Tibial artery (tissue), 4 donors: Measurements from ENCODE around the gene TIMM17B.
"Not testable (repeated sequence)": the region's sequence is repeated elsewhere in the genome, so short reads cannot be mapped to it uniquely, and the experiment has no call there.

ENCODE experiments used
- DNase-seq, 2 donors: peaks; one replicate each; pipeline ENCODE4 v3.0.0-alpha.2; 2019
- H3K27ac ChIP-seq, 2 donors: fragments of 200-600 bp; sonication (generic) in 1 of 2; 1 replicate in 1 of 2; 2 replicates in 1 of 2; pipeline ENCODE4 v1.5.1; 2018 to 2019; ENCODE audit warnings: mild to moderate bottlenecking in 1 of 2
- H3K27me3 ChIP-seq, 2 donors: fragments of 200-600 bp; sonication (generic) in 1 of 2; one replicate each; pipeline versions ENCODE4 v1.5.1 to v1.6.0; 2016 to 2019
- H3K36me3 ChIP-seq, 3 donors: fragments of 200-600 bp; sonication (generic) in 2 of 3; one replicate each; pipeline ENCODE4 v1.5.1; 2016 to 2019; ENCODE audit warnings: mild to moderate bottlenecking in 2 of 3
- H3K4me1 ChIP-seq, 4 donors: fragments of 200-600 bp; sonication (generic) in 2 of 4; 1 replicate in 3 of 4; 2 replicates in 1 of 4; pipeline ENCODE4 v1.5.1; 2016 to 2019
- H3K4me3 ChIP-seq, 2 donors: fragments of 200-600 bp; sonication (generic) in 1 of 2; 1 replicate in 1 of 2; 2 replicates in 1 of 2; pipeline ENCODE4 v1.5.1; 2018 to 2019; ENCODE audit warnings: mild to moderate bottlenecking in 2 of 2
- H3K9me3 ChIP-seq, 3 donors: fragments of 200-600 bp; sonication (generic) in 1 of 3; one replicate each; pipeline ENCODE4 v1.5.1; 2016 to 2019
- CTCF ChIP-seq, 2 experiments: fragments of 200-600 bp in 1 of 2; fragments of 450-650 bp in 1 of 2; IDR thresholded peaks; one replicate each; pipeline ENCODE4 v1.5.1; 2017 to 2019; ENCODE audit warnings: antibody characterized with exemption in 2 of 2, mild to moderate bottlenecking in 1 of 2, moderate library complexity in 1 of 2
- intact Hi-C: fragments of 100-400 bp; cut with DNase I; formaldehyde crosslinking; loops from one replicate; pipeline ENCODE4 v1.15.0; 2023; ENCODE audit warnings: low total_unique reads

TIMM17B gene

GRCh38 chrX:48864210-48864609 lies 33.4 kb downstream of the TIMM17B start:
- no peak overlapping the region for H3K27ac ChIP-seq
- H3K4me1 ChIP-seq: no peaks in the 10 kb centered on the region
- no peaks in the 10 kb centered on the region for H3K36me3 ChIP-seq
- H3K4me3 ChIP-seq: no peak overlapping the region
- no peaks in the 10 kb centered on the region for H3K9me3 ChIP-seq
- no peak for TF ChIP-seq CTCF (IDR thresholded peaks at IDR 0.05)
- intact Hi-C loops: no loop called here
- no peaks in the 10 kb centered on the region for H3K27me3 ChIP-seq
- no peak for DNase-seq

- Histone ChIP-seq H3K27me3 (no peaks in the 10 kb centered on the region), H3K36me3 (no peaks in the 10 kb centered on the region), H3K4me3 (no peak overlapping the region), H3K4me1 (no peaks in the 10 kb centered on the region), H3K27ac (no peak overlapping the region), H3K9me3 (peaks cover 0 to 4% (median 0%) of the 10 kb centered on the region in 3 donors)
- intact Hi-C loops: no loop called here
- no peak for DNase-seq
- no peak for TF ChIP-seq CTCF (IDR thresholded peaks at IDR 0.05)
Observed at GRCh38 chrX:48854898-48855297, 42.7 kb downstream of the TIMM17B start.

GRCh38 chrX:48854121-48854804 lies 43.3 kb downstream of the TIMM17B start:
- H3K27ac ChIP-seq, H3K4me1 ChIP-seq, intact Hi-C loops, H3K4me3 ChIP-seq, DNase-seq, H3K36me3 ChIP-seq, H3K9me3 ChIP-seq, H3K27me3 ChIP-seq: not testable (repeated sequence)

- intact Hi-C loops, H3K9me3 ChIP-seq, H3K27ac ChIP-seq, H3K4me3 ChIP-seq, H3K36me3 ChIP-seq, H3K4me1 ChIP-seq, DNase-seq, H3K27me3 ChIP-seq: not testable (repeated sequence)
Observed at GRCh38 chrX:48853494-48853893, 44.1 kb downstream of the TIMM17B start.

GRCh38 chrX:48852857-48853256 lies 44.7 kb downstream of the TIMM17B start:
- no peak for DNase-seq
- no peak overlapping the region for H3K4me3 ChIP-seq
- H3K27me3 ChIP-seq: no peaks in the 10 kb centered on the region
- no peaks in the 10 kb centered on the region for H3K4me1 ChIP-seq
- H3K36me3 ChIP-seq: no peaks in the 10 kb centered on the region
- no peak for TF ChIP-seq CTCF (IDR thresholded peaks at IDR 0.05)
- intact Hi-C loops: no loop called here
- no peak overlapping the region for H3K27ac ChIP-seq
- H3K9me3 ChIP-seq: peaks cover 0 to 4% (median 0%) of the 10 kb centered on the region in 3 donors

- Histone ChIP-seq H3K4me1 (no peaks in the 10 kb centered on the region), H3K27ac (no peak overlapping the region), H3K9me3 (peaks cover 0 to 4% (median 0%) of the 10 kb centered on the region in 3 donors), H3K4me3 (no peak overlapping the region), H3K36me3 (no peaks in the 10 kb centered on the region), H3K27me3 (no peaks in the 10 kb centered on the region)
- no peak for DNase-seq
- intact Hi-C loops: no loop called here
- no peak for TF ChIP-seq CTCF (IDR thresholded peaks at IDR 0.05)
Observed at GRCh38 chrX:48848847-48849246, 48.7 kb downstream of the TIMM17B start.
